ENCODE results near the gene ITGB7.

The ITGB7 gene

GRCh38 chr12:53192531-53193021, 14.5 kb downstream of the ITGB7 start:
- TF ChIP-seq REST (IDR thresholded peaks at IDR 0.05; ENCODE audit: insufficient read depth in 1 of 2, low read depth in 2 of 2, low read length in 2 of 2) = no peak
- TF ChIP-seq FOXP2 (optimal IDR thresholded peaks at IDR 0.05; ENCODE audit: borderline replicate concordance, extremely low read depth, extremely low read length, insufficient read depth) = no peak
- no peak for TF ChIP-seq POLR2AphosphoS5 (IDR thresholded peaks at IDR 0.05; ENCODE audit: low read depth, low read length)

GRCh38 chr12:53191885-53192530, 15.0 kb downstream of the ITGB7 start:
- TF ChIP-seq TAF1 (IDR thresholded peaks at IDR 0.05; ENCODE audit: borderline replicate concordance, insufficient read depth, low read length) (no peak), REST (IDR thresholded peaks at IDR 0.05; ENCODE audit: insufficient read depth in 1 of 2, low read depth in 2 of 2, low read length in 2 of 2) (no peak), SIN3A (IDR thresholded peaks at IDR 0.05; ENCODE audit: borderline replicate concordance, insufficient read depth, low read length) (no peak), POLR2AphosphoS5 (IDR thresholded peaks at IDR 0.05; ENCODE audit: low read depth, low read length) (no peak), FOXP2 (optimal IDR thresholded peaks at IDR 0.05; ENCODE audit: borderline replicate concordance, extremely low read depth, extremely low read length, insufficient read depth) (no peak)

GRCh38 chr12:53191096-53191884, 15.8 kb downstream of the ITGB7 start:
- TF ChIP-seq TAF1 (IDR thresholded peaks at IDR 0.05; ENCODE audit: borderline replicate concordance, insufficient read depth, low read length) (no peak), SIN3A (IDR thresholded peaks at IDR 0.05; ENCODE audit: borderline replicate concordance, insufficient read depth, low read length) (no peak), POLR2AphosphoS5 (IDR thresholded peaks at IDR 0.05; ENCODE audit: low read depth, low read length) (no peak), REST (IDR thresholded peaks at IDR 0.05; ENCODE audit: insufficient read depth in 1 of 2, low read depth in 2 of 2, low read length in 2 of 2) (no peak), FOXP2 (optimal IDR thresholded peaks at IDR 0.05; ENCODE audit: borderline replicate concordance, extremely low read depth, extremely low read length, insufficient read depth) (no peak)

- TF ChIP-seq POLR2AphosphoS5 (IDR thresholded peaks at IDR 0.05; ENCODE audit: low read depth, low read length) = no peak
- TF ChIP-seq TAF1 (IDR thresholded peaks at IDR 0.05; ENCODE audit: borderline replicate concordance, insufficient read depth, low read length) = no peak
Measured at GRCh38 chr12:53190108-53190729, 16.8 kb downstream of the ITGB7 start.

GRCh38 chr12:53187145-53187899, 19.7 kb downstream of the ITGB7 start:
- TF ChIP-seq TAF1 (IDR thresholded peaks at IDR 0.05; ENCODE audit: borderline replicate concordance, insufficient read depth, low read length) (no peak), SIN3A (IDR thresholded peaks at IDR 0.05; ENCODE audit: borderline replicate concordance, insufficient read depth, low read length) (no peak), FOXP2 (optimal IDR thresholded peaks at IDR 0.05; ENCODE audit: borderline replicate concordance, extremely low read depth, extremely low read length, insufficient read depth) (no peak), REST (IDR thresholded peaks at IDR 0.05; ENCODE audit: insufficient read depth in 1 of 2, low read depth in 2 of 2, low read length in 2 of 2) (no peak), POLR2AphosphoS5 (IDR thresholded peaks at IDR 0.05; ENCODE audit: low read depth, low read length) (no peak)

All from PFSK-1 (cell line).